Right lobe of liver (tissue), 6 donors: Measurements from ENCODE around the gene RPGRIP1L. TPM values are rescaled to one million over a fixed set of nuclear protein-coding genes. Genes with fewer than 3 reads are reported as not detected.
"Not testable (repeated sequence)": the region's sequence is repeated elsewhere in the genome, so short reads cannot be mapped to it uniquely, and the experiment has no call there.

Source experiments
- ATAC-seq, 4 donors: fragments of 200-7000 bp; cut with Tn5 transposase; one replicate each; pipeline ENCODE4 v1.9.1; 2020; ENCODE audit warnings: mild to moderate bottlenecking in 4 of 4, moderate library complexity in 4 of 4
- DNase-seq, 3 donors: peaks; one replicate each; pipeline ENCODE4 v3.0.0-alpha.2; 2020
- H3K27ac ChIP-seq, 3 donors: fragments of 200-600 bp; one replicate each; pipeline ENCODE4 v1.8.0; 2022
- H3K27me3 ChIP-seq, 2 donors: fragments of 200-600 bp; one replicate each; pipeline ENCODE4 v1.8.0; 2022
- H3K36me3 ChIP-seq, 4 donors: fragments of 200-600 bp; sonication (generic) in 1 of 4; one replicate each; pipeline versions ENCODE4 v1.5.1 to v1.8.0; 2017 to 2022; ENCODE audit warnings: control low read depth in 1 of 4
- H3K4me1 ChIP-seq, 4 donors: fragments of 200-600 bp; sonication (generic) in 1 of 4; one replicate each; pipeline versions ENCODE4 v1.5.1 to v1.8.0; 2017 to 2022; ENCODE audit warnings: control low read depth in 1 of 4
- H3K4me3 ChIP-seq, 3 donors: fragments of 200-600 bp; one replicate each; pipeline ENCODE4 v1.8.0; 2022
- H3K9me3 ChIP-seq, 4 donors: fragments of 200-600 bp; sonication (generic) in 1 of 4; one replicate each; pipeline versions ENCODE4 v1.5.1 to v1.8.0; 2017 to 2022; ENCODE audit warnings: control low read depth in 1 of 4
- CTCF ChIP-seq, 4 donors: fragments of 200-600 bp in 3 of 4; fragments of 450-650 bp in 1 of 4; IDR thresholded peaks; one replicate each; pipeline versions ENCODE4 v1.5.1 to v1.8.0; 2016 to 2022; ENCODE audit warnings: antibody characterized with exemption in 4 of 4, mild to moderate bottlenecking in 2 of 4
- POLR2A ChIP-seq: fragments of 450-650 bp; IDR thresholded peaks from one replicate; pipeline ENCODE4 v1.6.1; 2017; ENCODE audit warnings: antibody characterized with exemption, mild to moderate bottlenecking
- WGBS: methylation state at CpG from one replicate; pipeline ENCODE4 v1.1.6; 2018; ENCODE audit warnings: low coverage, low lambda C conversion rate; ENCODE audit not compliant: insufficient coverage; ENCODE audit errors: missing lambda C conversion rate; 5-methylcytosine and 5-hydroxymethylcytosine counted together
- intact Hi-C, 2 donors: fragments of 100-400 bp; cut with DNase I; formaldehyde crosslinking; loops; one replicate each; pipeline versions ENCODE4 v1.11.2 to v1.14.1; 2022
- total RNA-seq, 6 experiments: library from RNA; depleted of rRNA in 2 of 6; stranded (reverse); fragments of >200 nt in 2 of 6; fragmentation: NEBNext Ultra II Directional in 3 of 6; extraction: Animal tissue kit (Norgen Biotek cat#: 25700) in 3 of 6; gene quantifications; one replicate each; pipeline versions ENCODE4 v1.1.0 to v1.2.4, GENCODE V29; 2016 to 2023
- donor health status: DM: no; HTN: yes; CAD: no.
- donor health status: DM: no; HTN: no; CAD: no.
- donor health status: DM: no; HTN: no; CAD: no.
- donor health status: DM: no; HTN: yes; CAD: no.
- donor health status: DM: no; HTN: yes; CAD: no.

RPGRIP1L gene
- total RNA-seq, 6 experiments from 2014 or later, result 0.86 to 2.0 (median 1.3) TPM

GRCh38 chr16:53686710-53687109 is 16.9 kb downstream of the RPGRIP1L start:
- no peak overlapping the region for H3K27ac ChIP-seq
- TF ChIP-seq CTCF (IDR thresholded peaks at IDR 0.05) (no peak), POLR2A (no peak)
- WGBS, result 90% methylated on average over 3 of the region's 3 CpGs
- no peak for ATAC-seq
- intact Hi-C loops, result no loop called here
- H3K27me3 ChIP-seq, result no peaks in the 10 kb centered on the region
- H3K4me1 ChIP-seq, result no peaks in the 10 kb centered on the region
- no peak overlapping the region for H3K4me3 ChIP-seq
- H3K36me3 ChIP-seq, result no peaks in the 10 kb centered on the region
- no peaks in the 10 kb centered on the region for H3K9me3 ChIP-seq
- no peak for DNase-seq

- H3K27me3 ChIP-seq, DNase-seq, intact Hi-C loops, H3K36me3 ChIP-seq, H3K9me3 ChIP-seq, H3K4me3 ChIP-seq, H3K4me1 ChIP-seq, ATAC-seq, H3K27ac ChIP-seq: not testable (repeated sequence)
- WGBS, result 100% methylated on average over 3 of the region's 3 CpGs
Measured at GRCh38 chr16:53685334-53685733, 18.3 kb downstream of the RPGRIP1L start.

- ATAC-seq (no peak), DNase-seq (no peak)
- Histone ChIP-seq H3K9me3 (no peaks in the 10 kb centered on the region), H3K36me3 (no peaks in the 10 kb centered on the region), H3K27me3 (no peaks in the 10 kb centered on the region), H3K4me1 (no peaks in the 10 kb centered on the region), H3K27ac (no peak overlapping the region), H3K4me3 (no peak overlapping the region)
- TF ChIP-seq POLR2A (no peak), CTCF (IDR thresholded peaks at IDR 0.05) (no peak)
- WGBS, result 60% methylated on average over 2 of the region's 2 CpGs
- intact Hi-C loops, result no loop called here
Measured at GRCh38 chr16:53681354-53681753, 22.3 kb downstream of the RPGRIP1L start.

- H3K27ac ChIP-seq, result no peak overlapping the region
- intact Hi-C loops, result no loop called here
- no peak overlapping the region for H3K4me3 ChIP-seq
- TF ChIP-seq CTCF (IDR thresholded peaks at IDR 0.05) (no peak), POLR2A (no peak)
- no peaks in the 10 kb centered on the region for H3K36me3 ChIP-seq
- H3K27me3 ChIP-seq, result no peaks in the 10 kb centered on the region
- no peak for ATAC-seq
- 100% methylated on average over 2 of the region's 2 CpGs for WGBS
- H3K4me1 ChIP-seq, result no peaks in the 10 kb centered on the region
- no peak for DNase-seq
- H3K9me3 ChIP-seq, result no peaks in the 10 kb centered on the region
Measured at GRCh38 chr16:53680756-53681155, 22.9 kb downstream of the RPGRIP1L start.

GRCh38 chr16:53678756-53679343 is 24.8 kb downstream of the RPGRIP1L start:
- intact Hi-C loops, result no loop called here
- DNase-seq (no peak), ATAC-seq (no peak)
- Histone ChIP-seq H3K4me3 (no peak overlapping the region), H3K36me3 (no peaks in the 10 kb centered on the region), H3K27ac (no peak overlapping the region), H3K4me1 (no peaks in the 10 kb centered on the region), H3K9me3 (no peaks in the 10 kb centered on the region), H3K27me3 (no peaks in the 10 kb centered on the region)
- TF ChIP-seq POLR2A, result no peak
- no peak for TF ChIP-seq CTCF (IDR thresholded peaks at IDR 0.05)
